SHP77 treated with DMSO at 0.1 percent for 48 hours (cell line): ENCODE results near the gene MALSU1.
A peak's percentile ranks its signal among the peaks of the same experiment; 100 is the strongest.

Experiments used
- DNase-seq: peaks from one replicate; lab custom pipeline; 2025; lab: John Stamatoyannopoulos, UW

The MALSU1 gene

GRCh38 chr7:23335136-23335535 lies 36.0 kb downstream of the MALSU1 start:
- DNase-seq: no peak

- DNase-seq: no peak
Observed at GRCh38 chr7:23335621-23336020, 36.5 kb downstream of the MALSU1 start.

GRCh38 chr7:23336086-23336485 lies 36.9 kb downstream of the MALSU1 start:
- DNase-seq: no peak

- DNase-seq: no peak
Observed at GRCh38 chr7:23336799-23337283, 37.7 kb downstream of the MALSU1 start.

- no peak for DNase-seq
Observed at GRCh38 chr7:23337374-23337773, 38.2 kb downstream of the MALSU1 start.

GRCh38 chr7:23338439-23338838 lies 39.3 kb downstream of the MALSU1 start:
- DNase-seq: no peak

GRCh38 chr7:23338863-23339262 lies 39.7 kb downstream of the MALSU1 start:
- DNase-seq: no peak

GRCh38 chr7:23341846-23342598 lies 42.9 kb downstream of the MALSU1 start:
- no peak for DNase-seq

- no peak for DNase-seq
Observed at GRCh38 chr7:23343102-23343501, 44.0 kb downstream of the MALSU1 start.

GRCh38 chr7:23343806-23344475 lies 44.8 kb downstream of the MALSU1 start:
- DNase-seq: no peak

GRCh38 chr7:23345601-23346000 lies 46.5 kb downstream of the MALSU1 start:
- DNase-seq: no peak

GRCh38 chr7:23346316-23346715 lies 47.2 kb downstream of the MALSU1 start:
- DNase-seq: no peak

- no peak for DNase-seq
Observed at GRCh38 chr7:23347033-23347681, 48.0 kb downstream of the MALSU1 start.

- DNase-seq: no peak
Observed at GRCh38 chr7:23347682-23348180, 48.6 kb downstream of the MALSU1 start.

- no peak for DNase-seq
Observed at GRCh38 chr7:23349484-23350157, 50.5 kb downstream of the MALSU1 start.

- DNase-seq: no peak
Observed at GRCh38 chr7:23350466-23350865, 51.3 kb downstream of the MALSU1 start.

GRCh38 chr7:23353172-23353571 lies 54.0 kb downstream of the MALSU1 start:
- DNase-seq: peak; percentile 3

GRCh38 chr7:23356168-23356567 lies 57.0 kb downstream of the MALSU1 start:
- DNase-seq: no peak

- no peak for DNase-seq
Observed at GRCh38 chr7:23356726-23357125, 57.6 kb downstream of the MALSU1 start.

- no peak for DNase-seq
Observed at GRCh38 chr7:23357190-23358093, 58.3 kb downstream of the MALSU1 start.

- DNase-seq: no peak
Observed at GRCh38 chr7:23358152-23358674, 59.1 kb downstream of the MALSU1 start.
